HCT116 (cell line): ENCODE data around the gene SLC25A42. TPM values are rescaled to one million over a fixed set of nuclear protein-coding genes. Genes with fewer than 3 reads are reported as not detected.

Experiments
- ATAC-seq: fragments of 200-7000 bp; cut with Tn5 transposase; 2 replicates; pipeline ENCODE4 v1.9.1; 2020; ENCODE audit warnings: mild to moderate bottlenecking, moderate library complexity
- BruUV-seq: library from RNA; stranded (reverse); fragments of 400-500 nt; replicated peaks from 2 replicates; lab custom pipeline; 2021; lab: Mats Ljungman, UMichigan
- CTCF ChIA-PET: fragments of 300-600 bp; sonication (Branson Sonifier 250); formaldehyde crosslinking; loops from one replicate; lab custom pipeline; 2021; ENCODE audit warnings: antibody characterized with exemption; lab: Charles Lee
- POLR2A ChIA-PET: fragments of 300-600, 350-600 bp; sonication (Branson Sonifier 250); formaldehyde crosslinking; loops from one replicate; lab custom pipeline; 2021; ENCODE audit warnings: antibody characterized with exemption; lab: Charles Lee
- RAD21 ChIA-PET, 2 experiments: fragments of 300-600 bp; sonication (Branson Sonifier 250); formaldehyde crosslinking; loops; one replicate each; lab custom pipeline; 2023; ENCODE audit warnings: low total read pairs in 2 of 2; ENCODE audit not compliant: uncharacterized antibody in 2 of 2, unreplicated experiment in 2 of 2, low non-redundant PET in 1 of 2; lab: Charles Lee
- DNase-seq: peaks from one replicate; pipeline ENCODE4 v3.0.0-alpha.2; 2010; ENCODE audit warnings: low read depth, low spot score
- H2AFZ ChIP-seq: fragments of 200-600 bp; shearing (Covaris generic), sonication (generic); 2 replicates; pipeline ENCODE4 v1.6.1; 2017; ENCODE audit warnings: low read depth, mixed run types, mixed read lengths, antibody characterized with exemption, low read length; ENCODE audit not compliant: poor library complexity, severe bottlenecking
- H3K27ac ChIP-seq: 2 replicates; pipeline ENCODE4 v1.5.1; 2012; ENCODE audit warnings: low read depth, low read length
- H3K27me3 ChIP-seq: fragments of 200-600 bp; sonication (generic); 2 replicates; pipeline ENCODE4 v1.6.1; 2016; ENCODE audit warnings: mixed run types, low read length, mixed read lengths; ENCODE audit not compliant: insufficient read depth
- H3K36me3 ChIP-seq, 2 experiments: fragments of 200-500 bp in 1 of 2; fragments of 200-600 bp in 1 of 2; sonication (Bioruptor generic) in 1 of 2; sonication (generic) in 1 of 2; 2 replicates each; pipeline versions ENCODE4 v1.5.1 to v1.6.1; 2014 to 2016; ENCODE audit warnings: low read length in 2 of 2, inconsistent platforms in 1 of 2, mixed read lengths in 1 of 2, mixed run types in 1 of 2; ENCODE audit not compliant: insufficient read depth in 2 of 2, control insufficient read depth in 1 of 2
- H3K4me1 ChIP-seq, 2 experiments: fragments of 200-600 bp in 1 of 2; sonication (generic) in 1 of 2; 2 replicates each; pipeline versions ENCODE4 v1.5.1 to v1.6.1; 2012 to 2017; ENCODE audit warnings: low read length in 2 of 2, inconsistent platforms in 1 of 2, mild to moderate bottlenecking in 1 of 2, mixed read lengths in 1 of 2, mixed run types in 1 of 2, moderate library complexity in 1 of 2; ENCODE audit not compliant: insufficient read depth in 2 of 2, control insufficient read depth in 1 of 2
- H3K4me2 ChIP-seq: fragments of 200-600 bp; sonication (generic); 2 replicates; pipeline ENCODE4 v1.6.1; 2017; ENCODE audit warnings: mixed run types, low read length, mixed read lengths
- H3K4me3 ChIP-seq, 2 experiments: fragments of 200-600 bp in 1 of 2; sonication (generic) in 1 of 2; replicated peaks in 1 of 2; 2 replicates each; pipeline ENCODE4 v1.5.1; 2011 to 2016; ENCODE audit warnings: low read length in 2 of 2, control low read depth in 1 of 2, low read depth in 1 of 2, mild to moderate bottlenecking in 1 of 2, mixed read lengths in 1 of 2, mixed run types in 1 of 2
- H3K79me2 ChIP-seq: fragments of 200-600 bp; sonication (generic); 2 replicates; pipeline ENCODE4 v1.6.1; 2017; ENCODE audit warnings: mild to moderate bottlenecking, mixed run types, low read length, moderate library complexity, mixed read lengths; ENCODE audit not compliant: insufficient read depth
- H3K9ac ChIP-seq: fragments of 200-600 bp; sonication (generic); 2 replicates; pipeline ENCODE4 v1.6.1; 2016; ENCODE audit warnings: low read length, mixed read lengths
- H3K9me2 ChIP-seq: fragments of 200-600 bp; sonication (generic), shearing (Covaris generic); 2 replicates; pipeline ENCODE4 v1.6.1; 2017; ENCODE audit warnings: mixed run types, mild to moderate bottlenecking, moderate library complexity; ENCODE audit not compliant: insufficient read depth
- H3K9me3 ChIP-seq, 2 experiments: fragments of 200-500 bp in 1 of 2; fragments of 200-600 bp in 1 of 2; sonication (Bioruptor generic) in 1 of 2; sonication (generic) in 1 of 2; 2 replicates each; pipeline ENCODE4 v1.6.1; 2014 to 2017; ENCODE audit warnings: low read length in 2 of 2, mixed read lengths in 2 of 2, inconsistent platforms in 1 of 2, low read depth in 1 of 2, mild to moderate bottlenecking in 1 of 2, mixed run types in 1 of 2, moderate library complexity in 1 of 2; ENCODE audit not compliant: control insufficient read depth in 1 of 2, insufficient read depth in 1 of 2
- H4K20me1 ChIP-seq: fragments of 200-600 bp; sonication (generic), shearing (Covaris generic); 2 replicates; pipeline ENCODE4 v1.6.1; 2017; ENCODE audit warnings: mixed run types, mild to moderate bottlenecking, moderate library complexity; ENCODE audit not compliant: insufficient read depth
- CBX3 ChIP-seq: IDR thresholded peaks from 2 replicates; pipeline ENCODE4 v1.6.1; 2012; ENCODE audit warnings: low read depth
- EGR1 ChIP-seq: IDR thresholded peaks from 2 replicates; pipeline ENCODE4 v1.6.1; 2012; ENCODE audit warnings: low read depth
- EZH2phosphoT487 ChIP-seq: fragments of 200-600 bp; IDR thresholded peaks from 2 replicates; pipeline ENCODE4 v1.6.1; 2018; ENCODE audit warnings: antibody characterized with exemption, borderline replicate concordance
- FOSL1 ChIP-seq: IDR thresholded peaks from 2 replicates; pipeline ENCODE4 v1.6.1; 2012; ENCODE audit warnings: low read depth
- JUND ChIP-seq: IDR thresholded peaks from 2 replicates; pipeline ENCODE4 v1.6.1; 2012
- POLR2A ChIP-seq: IDR thresholded peaks from 2 replicates; pipeline ENCODE4 v1.7.0; 2011; ENCODE audit warnings: borderline replicate concordance; ENCODE audit not compliant: insufficient read depth, insufficient read length; ENCODE audit errors: extremely low read depth
- POLR2AphosphoS5 ChIP-seq: IDR thresholded peaks from 2 replicates; pipeline ENCODE4 v1.6.1; 2011; ENCODE audit warnings: mild to moderate bottlenecking, low read depth, low read length, moderate library complexity
- SIN3A ChIP-seq: IDR thresholded peaks from 2 replicates; pipeline ENCODE4 v1.6.1; 2012; ENCODE audit warnings: low read depth
- SP1 ChIP-seq: IDR thresholded peaks from 2 replicates; pipeline ENCODE4 v1.6.1; 2012; ENCODE audit warnings: low read depth
- SRF ChIP-seq: IDR thresholded peaks from 2 replicates; pipeline ENCODE4 v1.6.1; 2012; ENCODE audit warnings: low read depth
- TCF7L2 ChIP-seq: IDR thresholded peaks from 2 replicates; pipeline ENCODE4 v1.7.0; 2011; ENCODE audit warnings: borderline replicate concordance, inconsistent platforms; ENCODE audit not compliant: insufficient read depth, insufficient read length; ENCODE audit errors: extremely low read depth
- ZFX ChIP-seq: fragments of 450-650 bp; IDR thresholded peaks from 2 replicates; pipeline ENCODE4 v1.6.1; 2017
- ZNF274 ChIP-seq: fragments of 200-500 bp; sonication (Bioruptor generic); IDR thresholded peaks from 2 replicates; pipeline ENCODE4 v1.6.1; 2014; ENCODE audit warnings: mild to moderate bottlenecking, low read depth, low read length, inconsistent platforms
- intact Hi-C: fragments of 100-400 bp; cut with micrococcal nuclease; formaldehyde crosslinking; loops from 2 replicates; pipeline ENCODE4 v1.10.0; 2022
- total RNA-seq: library from RNA; stranded (reverse); gene quantifications from one replicate; pipeline ENCODE4 v1.2.1, GENCODE V29; 2021; ENCODE audit not compliant: unreplicated experiment
- TF ChIP-seq, protein P1 (sequence below): IDR thresholded peaks from 2 replicates; pipeline ENCODE4 v1.6.1; 2011; ENCODE audit warnings: mild to moderate bottlenecking, low read length, moderate library complexity; ENCODE audit not compliant: insufficient replicate concordance; ENCODE audit errors: extremely low read depth
- TF ChIP-seq, protein P2 (sequence below): IDR thresholded peaks from 2 replicates; pipeline ENCODE4 v1.6.1; 2012

The SLC25A42 gene
- total RNA-seq, 1 experiment from 2014 or later = 10.2 TPM

DNA sequence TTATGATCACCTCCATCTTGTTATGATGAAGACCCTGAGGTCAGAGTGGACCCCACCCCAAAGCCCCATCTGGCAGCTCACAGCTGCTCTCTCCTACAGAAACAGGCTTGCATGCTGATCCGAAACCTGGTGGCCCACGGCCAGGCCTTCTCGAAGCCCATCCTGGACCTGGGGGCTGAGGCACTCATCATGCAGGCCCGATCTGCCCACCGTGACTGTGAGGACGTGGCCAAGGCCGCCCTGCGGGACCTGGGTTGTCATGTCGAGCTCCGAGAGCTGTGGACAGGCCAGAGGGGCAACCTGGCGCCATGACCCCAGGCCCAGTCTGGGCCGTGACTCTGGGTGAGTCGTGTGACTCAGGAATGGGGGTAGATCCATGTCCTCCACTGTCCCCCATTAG, 6.5 kb upstream of the SLC25A42 start:
- Histone ChIP-seq H3K27me3 (no peaks in the 10 kb centered on the region), H2AFZ (no peak overlapping the region), H3K4me2 (no peak overlapping the region), H3K79me2 (no peaks in the 10 kb centered on the region), H3K9me3 (no peaks in the 10 kb centered on the region), H3K27ac (no peak overlapping the region)
- ChIA-PET POLR2A (no interaction called here), RAD21 (no interaction called here)
- TF ChIP-seq ZFX = no peak
- TF ChIP-seq SIN3A = no peak
- TF ChIP-seq SP1 = no peak
- no peak for TF ChIP-seq FOSL1
- no peak for TF ChIP-seq POLR2A
- TF ChIP-seq, protein P1, sequence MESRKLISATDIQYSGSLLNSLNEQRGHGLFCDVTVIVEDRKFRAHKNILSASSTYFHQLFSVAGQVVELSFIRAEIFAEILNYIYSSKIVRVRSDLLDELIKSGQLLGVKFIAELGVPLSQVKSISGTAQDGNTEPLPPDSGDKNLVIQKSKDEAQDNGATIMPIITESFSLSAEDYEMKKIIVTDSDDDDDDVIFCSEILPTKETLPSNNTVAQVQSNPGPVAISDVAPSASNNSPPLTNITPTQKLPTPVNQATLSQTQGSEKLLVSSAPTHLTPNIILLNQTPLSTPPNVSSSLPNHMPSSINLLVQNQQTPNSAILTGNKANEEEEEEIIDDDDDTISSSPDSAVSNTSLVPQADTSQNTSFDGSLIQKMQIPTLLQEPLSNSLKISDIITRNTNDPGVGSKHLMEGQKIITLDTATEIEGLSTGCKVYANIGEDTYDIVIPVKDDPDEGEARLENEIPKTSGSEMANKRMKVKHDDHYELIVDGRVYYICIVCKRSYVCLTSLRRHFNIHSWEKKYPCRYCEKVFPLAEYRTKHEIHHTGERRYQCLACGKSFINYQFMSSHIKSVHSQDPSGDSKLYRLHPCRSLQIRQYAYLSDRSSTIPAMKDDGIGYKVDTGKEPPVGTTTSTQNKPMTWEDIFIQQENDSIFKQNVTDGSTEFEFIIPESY = no peak
- no peak for TF ChIP-seq POLR2AphosphoS5
- no peak for TF ChIP-seq EZH2phosphoT487
- TF ChIP-seq SRF = no peak
- no peak for TF ChIP-seq JUND
- TF ChIP-seq ZNF274 = no peak
- no peak for TF ChIP-seq TCF7L2
- no peak for TF ChIP-seq EGR1
- TF ChIP-seq, protein P2, sequence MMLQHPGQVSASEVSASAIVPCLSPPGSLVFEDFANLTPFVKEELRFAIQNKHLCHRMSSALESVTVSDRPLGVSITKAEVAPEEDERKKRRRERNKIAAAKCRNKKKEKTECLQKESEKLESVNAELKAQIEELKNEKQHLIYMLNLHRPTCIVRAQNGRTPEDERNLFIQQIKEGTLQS = no peak
- no peak for TF ChIP-seq CBX3
- TF ChIP-seq, all 23 proteins: peak for 0
- H3K9ac ChIP-seq = no peak overlapping the region
- peaks cover 5 to 10% of the 10 kb centered on the region in 2 experiments for H3K4me1 ChIP-seq
- H3K9me2 ChIP-seq = no peaks in the 10 kb centered on the region
- H3K4me3 ChIP-seq = no peak overlapping the region
- CTCF ChIA-PET = no interaction called here
- intact Hi-C loops = no loop called here
- BruUV-seq = no TSS peak
- no peak for ATAC-seq
- H4K20me1 ChIP-seq = no peaks in the 10 kb centered on the region
- no peak for DNase-seq
- peaks cover 3 to 51% of the 10 kb centered on the region in 2 experiments; a peak in 2 of 4 replicates for H3K36me3 ChIP-seq
